SK-N-SH (cell line): ENCODE measurements around the gene SMYD3. TPM values are rescaled to one million over a fixed set of nuclear protein-coding genes. Genes with fewer than 3 reads are reported as not detected.

ENCODE experiments used
- CTCF ChIA-PET: fragments of 300-600, 350-600 bp; formaldehyde crosslinking; extraction: SDS; loops from one replicate; lab custom pipeline; 2021; lab: Yijun Ruan, JAX
- POLR2A ChIA-PET: fragments of 350-600 bp; sonication (Branson Sonifier 250); formaldehyde crosslinking; extraction: SDS; loops from one replicate; lab custom pipeline; 2020; ENCODE audit warnings: antibody characterized with exemption, inconsistent platforms; lab: Yijun Ruan, JAX
- DNase-seq: peaks from one replicate; pipeline ENCODE4 v3.0.0; 2012
- H2AFZ ChIP-seq: fragments of 200-600 bp; sonication (generic); 2 replicates; pipeline ENCODE4 v1.8.1; 2016; ENCODE audit warnings: antibody characterized with exemption, mild to moderate bottlenecking, low read depth
- H3F3A ChIP-seq: fragments of 200-600 bp; sonication (generic); replicated peaks from 2 replicates; pipeline ENCODE3; 2016; ENCODE audit warnings: antibody characterized with exemption, mild to moderate bottlenecking; ENCODE audit not compliant: insufficient read depth
- H3K27ac ChIP-seq, 2 experiments: fragments of 200-500 bp in 1 of 2; fragments of 200-600 bp in 1 of 2; sonication (Bioruptor generic) in 1 of 2; sonication (generic), shearing (Covaris generic) in 1 of 2; 2 replicates each; pipeline versions ENCODE4 v1.5.1 to v1.6.1; 2014 to 2016; ENCODE audit warnings: low read depth in 2 of 2, inconsistent platforms in 1 of 2, low read length in 1 of 2, mild to moderate bottlenecking in 1 of 2, mixed read lengths in 1 of 2
- H3K27me3 ChIP-seq: fragments of 200-600 bp; sonication (generic), shearing (Covaris generic); 2 replicates; pipeline ENCODE4 v1.6.1; 2016; ENCODE audit warnings: mixed run types; ENCODE audit not compliant: insufficient read depth
- H3K36me3 ChIP-seq, 2 experiments: fragments of 200-500 bp in 1 of 2; fragments of 200-600 bp in 1 of 2; sonication (Bioruptor generic) in 1 of 2; sonication (generic) in 1 of 2; replicated peaks in 1 of 2; 2 replicates each; pipeline versions ENCODE3 to v1.5.1; 2014 to 2016; ENCODE audit warnings: low read length in 1 of 2, mild to moderate bottlenecking in 1 of 2; ENCODE audit not compliant: insufficient read depth in 2 of 2, control insufficient read depth in 1 of 2
- H3K4me1 ChIP-seq, 2 experiments: fragments of 200-500 bp in 1 of 2; fragments of 200-600 bp in 1 of 2; sonication (Bioruptor generic) in 1 of 2; sonication (generic), shearing (Covaris generic) in 1 of 2; 2 replicates each; pipeline versions ENCODE4 v1.5.1 to v1.6.1; 2014 to 2016; ENCODE audit warnings: low read depth in 1 of 2, low read length in 1 of 2, mixed run types in 1 of 2; ENCODE audit not compliant: insufficient read depth in 2 of 2, control insufficient read depth in 1 of 2
- H3K4me2 ChIP-seq: fragments of 200-600 bp; sonication (generic), shearing (Covaris generic); 2 replicates; pipeline ENCODE4 v1.6.1; 2017; ENCODE audit warnings: mixed run types
- H3K4me3 ChIP-seq, 2 experiments: fragments of 200-500 bp in 1 of 2; fragments of 200-600 bp in 1 of 2; sonication (Bioruptor generic) in 1 of 2; sonication (generic), shearing (Covaris generic) in 1 of 2; 2 replicates each; pipeline versions ENCODE4 v1.5.1 to v1.8.1; 2014 to 2016; ENCODE audit warnings: low read depth in 2 of 2, inconsistent platforms in 1 of 2, low read length in 1 of 2, mild to moderate bottlenecking in 1 of 2, mixed read lengths in 1 of 2, moderate library complexity in 1 of 2
- H3K79me2 ChIP-seq: fragments of 200-600 bp; sonication (generic); 2 replicates; pipeline ENCODE4 v1.8.1; 2017; ENCODE audit warnings: mild to moderate bottlenecking; ENCODE audit not compliant: insufficient read depth
- H3K9ac ChIP-seq: fragments of 200-600 bp; sonication (generic); 2 replicates; pipeline ENCODE4 v1.6.1; 2017; ENCODE audit warnings: mixed run types
- H3K9me2 ChIP-seq: fragments of 200-600 bp; sonication (generic); 2 replicates; pipeline ENCODE4 v1.6.1; 2017; ENCODE audit warnings: mixed run types
- H3K9me3 ChIP-seq: fragments of 200-600 bp; sonication (generic); 2 replicates; pipeline ENCODE4 v1.6.1; 2017; ENCODE audit warnings: mixed run types, mild to moderate bottlenecking, moderate library complexity
- H4K20me1 ChIP-seq: fragments of 200-600 bp; sonication (generic); 2 replicates; pipeline ENCODE4 v1.6.1; 2017; ENCODE audit warnings: mild to moderate bottlenecking, mixed run types; ENCODE audit not compliant: insufficient read depth
- CTCF ChIP-seq: fragments of 200-600 bp; sonication (generic); IDR thresholded peaks from 2 replicates; pipeline ENCODE4 v1.6.1; 2017; ENCODE audit warnings: antibody characterized with exemption, mild to moderate bottlenecking, moderate library complexity
- ELF1 ChIP-seq: IDR thresholded peaks from 2 replicates; pipeline ENCODE4 v1.4.0; 2012
- EP300 ChIP-seq, 2 experiments: IDR thresholded peaks; 2 replicates each; pipeline versions ENCODE4 v1.4.0 to v1.6.1; 2012; ENCODE audit warnings: borderline replicate concordance in 1 of 2, low read depth in 1 of 2, low read length in 1 of 2
- EZH2phosphoT487 ChIP-seq: fragments of 200-600 bp; sonication (generic); IDR thresholded peaks from 2 replicates; pipeline ENCODE4 v1.6.1; 2017; ENCODE audit warnings: low read depth, mixed run types, mild to moderate bottlenecking, antibody characterized with exemption, moderate library complexity, borderline replicate concordance
- FOXJ3 ChIP-seq: sonication (generic); formaldehyde crosslinking; IDR thresholded peaks from 2 replicates; pipeline ENCODE4 v1.5.1; 2020; ENCODE audit warnings: mild to moderate bottlenecking, missing genetic modification reagents
- IRF3 ChIP-seq: fragments of 150-350 bp; IDR thresholded peaks from 2 replicates; pipeline ENCODE4 v1.6.1; 2016; ENCODE audit warnings: mild to moderate bottlenecking, low read depth, low read length
- JUND ChIP-seq: IDR thresholded peaks from 2 replicates; pipeline ENCODE4 v1.4.0; 2012
- MEF2A ChIP-seq: IDR thresholded peaks from 2 replicates; pipeline ENCODE4 v1.4.0; 2012; ENCODE audit warnings: low read depth, borderline replicate concordance
- MXI1 ChIP-seq: IDR thresholded peaks from 2 replicates; pipeline ENCODE4 v1.6.1; 2012; ENCODE audit warnings: mild to moderate bottlenecking, low read depth, low read length, improper control_type of control experiment
- NFIC ChIP-seq: IDR thresholded peaks from 2 replicates; pipeline ENCODE4 v1.4.0; 2012; ENCODE audit warnings: borderline replicate concordance
- POLR2AphosphoS5 ChIP-seq: IDR thresholded peaks from 2 replicates; pipeline ENCODE4 v1.6.1; 2012; ENCODE audit warnings: low read depth, low read length
- RAD21 ChIP-seq: IDR thresholded peaks from 2 replicates; pipeline ENCODE4 v1.6.1; 2012; ENCODE audit warnings: mild to moderate bottlenecking, low read length
- REST ChIP-seq: IDR thresholded peaks from 2 replicates; pipeline ENCODE4 v1.6.1; 2012; ENCODE audit warnings: mild to moderate bottlenecking, low read depth, low read length, moderate library complexity
- RFX5 ChIP-seq: IDR thresholded peaks from 2 replicates; pipeline ENCODE4 v1.6.1; 2012; ENCODE audit warnings: mild to moderate bottlenecking, improper control_type of control experiment, low read length
- SIN3A ChIP-seq: IDR thresholded peaks from 2 replicates; pipeline ENCODE4 v1.6.1; 2012; ENCODE audit warnings: low read depth, mild to moderate bottlenecking, low read length, moderate library complexity, borderline replicate concordance
- SMC3 ChIP-seq: IDR thresholded peaks from 2 replicates; pipeline ENCODE4 v1.6.1; 2012; ENCODE audit warnings: low read depth, low read length, improper control_type of control experiment
- TEAD4 ChIP-seq: IDR thresholded peaks from 2 replicates; pipeline ENCODE4 v1.4.0; 2012; ENCODE audit warnings: mild to moderate bottlenecking, borderline replicate concordance; ENCODE audit not compliant: insufficient read depth
- USF2 ChIP-seq: fragments of 150-350 bp; IDR thresholded peaks from 2 replicates; pipeline ENCODE4 v1.6.1; 2017; ENCODE audit warnings: antibody characterized with exemption, low read length, low read depth, borderline replicate concordance
- YY1 ChIP-seq: IDR thresholded peaks from 2 replicates; pipeline ENCODE4 v1.4.0; 2012; ENCODE audit warnings: low read depth, mild to moderate bottlenecking
- ZBTB33 ChIP-seq: IDR thresholded peaks from 2 replicates; pipeline ENCODE4 v1.4.0; 2012; ENCODE audit warnings: low read depth, borderline replicate concordance
- WGBS: methylation state at CpG from one replicate; pipeline ENCODE4 v1.1.6; 2017; ENCODE audit warnings: low lambda C conversion rate; 5-methylcytosine and 5-hydroxymethylcytosine counted together
- polyA plus RNA-seq, 3 experiments: library from polyadenylated mRNA; depleted of rRNA; stranded (reverse); fragments of >200 nt; gene quantifications; 2 replicates each; pipeline ENCODE4 v1.2.3, GENCODE V29; 2012

Gene SMYD3
- polyA plus RNA-seq, 1 of the 3 experiments (the other 2 are of a cell fraction), result 31.4 TPM

- H3K36me3 ChIP-seq, result no peaks in the 10 kb centered on the region
- peaks cover 0 to 26% of the 10 kb centered on the region in 2 experiments; a peak in 2 of 4 replicates for H3K4me1 ChIP-seq
- no peak overlapping the region for H3K4me2 ChIP-seq
- no peak for TF ChIP-seq IRF3
- TF ChIP-seq CTCF, result no peak
- no peak for TF ChIP-seq RAD21
- no peak for TF ChIP-seq SMC3
- TF ChIP-seq FOXJ3 (CRISPR knock-in tag), result no peak
- TF ChIP-seq TEAD4, result no peak
- no peak for TF ChIP-seq POLR2AphosphoS5
- no peak for TF ChIP-seq NFIC
- TF ChIP-seq EP300 (IDR thresholded peaks at IDR 0.05; ENCODE audit: borderline replicate concordance in 1 of 2, low read depth in 1 of 2, low read length in 1 of 2), result no peak
- TF ChIP-seq REST, result no peak
- TF ChIP-seq MEF2A, result no peak
- TF ChIP-seq YY1, result no peak
- no peak for TF ChIP-seq ELF1
- no peak for TF ChIP-seq RFX5
- TF ChIP-seq EZH2phosphoT487, result no peak
- no peak for TF ChIP-seq SIN3A
- TF ChIP-seq JUND, result no peak
- no peak for TF ChIP-seq MXI1
- TF ChIP-seq ZBTB33, result no peak
- no peak for TF ChIP-seq USF2
- no peak for DNase-seq
- H4K20me1 ChIP-seq, result no peaks in the 10 kb centered on the region
- no peaks in the 10 kb centered on the region for H3K27me3 ChIP-seq
- no peaks in the 10 kb centered on the region for H3K9me2 ChIP-seq
- WGBS, result 89% methylated on average over 7 of the region's 7 CpGs
- H3F3A ChIP-seq, result no peaks in the 10 kb centered on the region
- H3K9ac ChIP-seq, result no peak overlapping the region
- no peaks in the 10 kb centered on the region for H3K79me2 ChIP-seq
- ChIA-PET POLR2A (interaction anchor here (0.6 kb wide), 1 partner anchor 13 kb away, joined by 3 read pairs; no protein-coding TSS in a partner anchor), CTCF (interaction anchor here (1.2 kb wide), 2 partner anchors 47 to 59 kb away, joined by 3 read pairs; no protein-coding TSS in a partner anchor)
- H3K4me3 ChIP-seq, result no peak overlapping the region
- no peaks in the 10 kb centered on the region for H3K9me3 ChIP-seq
- no peak overlapping the region; a peak in 1 of 4 replicates for H3K27ac ChIP-seq
- H2AFZ ChIP-seq, result no peak overlapping the region
These were observed 438.2 kb downstream of the SMYD3 start for GRCh38 chr1:246068619-246069509.
